IMR-90 (cell line): ENCODE data around the gene CASZ1. TPM values are rescaled to one million over a fixed set of nuclear protein-coding genes. Genes with fewer than 3 reads are reported as not detected.

Experiments
- ATAC-seq: fragments of 200-7000 bp; cut with Tn5 transposase; 2 replicates; pipeline ENCODE4 v1.9.1; 2020; ENCODE audit warnings: low read depth, mild to moderate bottlenecking, moderate library complexity
- BruUV-seq: library from RNA; stranded (reverse); fragments of 400-500 nt; replicated peaks from 2 replicates; lab custom pipeline; 2021; lab: Mats Ljungman, UMichigan
- CTCF ChIA-PET: fragments of 300-600 bp; formaldehyde crosslinking; extraction: SDS; loops from one replicate; lab custom pipeline; 2021; ENCODE audit warnings: antibody characterized with exemption; lab: Yijun Ruan, JAX
- POLR2A ChIA-PET: fragments of 300-600 bp; sonication (Branson Sonifier 250); formaldehyde crosslinking; loops from one replicate; lab custom pipeline; 2022; ENCODE audit warnings: antibody characterized with exemption; ENCODE audit not compliant: unreplicated experiment; lab: Charles Lee
- DNase-seq: peaks from one replicate; pipeline ENCODE4 v3.0.0; 2013
- H2AFZ ChIP-seq: replicated peaks from 2 replicates; pipeline ENCODE3; 2013; ENCODE audit warnings: low read length, mild to moderate bottlenecking; ENCODE audit not compliant: poor library complexity
- H2AK5ac ChIP-seq: 2 replicates; pipeline ENCODE4 v1.6.1; 2013; ENCODE audit warnings: low read depth, low read length, inconsistent platforms
- H2AK9ac ChIP-seq: replicated peaks from 2 replicates; pipeline ENCODE3; 2013; ENCODE audit warnings: mild to moderate bottlenecking, low read depth, low read length, moderate library complexity; ENCODE audit not compliant: poor library complexity
- H2BK120ac ChIP-seq: 2 replicates; pipeline ENCODE4 v1.6.1; 2013; ENCODE audit warnings: low read depth, low read length, inconsistent platforms
- H2BK15ac ChIP-seq: 3 replicates; pipeline ENCODE4 v1.6.1; 2013; ENCODE audit warnings: low read depth, low read length, inconsistent platforms
- H2BK20ac ChIP-seq: 2 replicates; pipeline ENCODE4 v1.6.1; 2013; ENCODE audit warnings: low read depth, mild to moderate bottlenecking, inconsistent platforms, low read length, moderate library complexity
- H2BK5ac ChIP-seq: 2 replicates; pipeline ENCODE4 v1.6.1; 2013; ENCODE audit warnings: mild to moderate bottlenecking, low read depth, low read length, inconsistent platforms; ENCODE audit not compliant: poor library complexity, severe bottlenecking
- H3K14ac ChIP-seq: replicated peaks from 2 replicates; pipeline ENCODE4 v1.6.1; 2013; ENCODE audit warnings: low read depth, low read length, inconsistent platforms
- H3K18ac ChIP-seq: 2 replicates; pipeline ENCODE4 v1.6.1; 2013; ENCODE audit warnings: low read depth, low read length, control low read depth
- H3K23ac ChIP-seq: 2 replicates; pipeline ENCODE4 v1.6.1; 2013; ENCODE audit warnings: low read depth, low read length, inconsistent platforms
- H3K27ac ChIP-seq: 2 replicates; pipeline ENCODE4 v1.5.1; 2013; ENCODE audit warnings: mild to moderate bottlenecking, control low read depth, low read length; ENCODE audit not compliant: insufficient read depth
- H3K27me3 ChIP-seq: 2 replicates; pipeline ENCODE4 v1.6.1; 2013; ENCODE audit warnings: low read length; ENCODE audit not compliant: control insufficient read depth, insufficient read depth
- H3K36me3 ChIP-seq: 2 replicates; pipeline ENCODE4 v1.6.1; 2013; ENCODE audit warnings: low read length, mixed read lengths; ENCODE audit not compliant: control insufficient read depth, insufficient read depth
- H3K4ac ChIP-seq: 2 replicates; pipeline ENCODE4 v1.6.1; 2013; ENCODE audit warnings: low read depth, low read length, inconsistent platforms
- H3K4me1 ChIP-seq: 2 replicates; pipeline ENCODE4 v1.6.1; 2013; ENCODE audit warnings: low read length, mixed read lengths; ENCODE audit not compliant: control insufficient read depth, insufficient read depth
- H3K4me2 ChIP-seq: 2 replicates; pipeline ENCODE4 v1.6.1; 2013; ENCODE audit warnings: low read depth, mild to moderate bottlenecking, control low read depth, low read length, moderate library complexity
- H3K4me3 ChIP-seq: 2 replicates; pipeline ENCODE4 v1.5.1; 2013; ENCODE audit warnings: low read depth, mild to moderate bottlenecking, control low read depth, low read length, moderate library complexity; ENCODE audit not compliant: insufficient read depth
- H3K56ac ChIP-seq: 2 replicates; pipeline ENCODE4 v1.6.1; 2013; ENCODE audit warnings: low read length, inconsistent platforms; ENCODE audit not compliant: insufficient read depth; ENCODE audit errors: extremely low read depth
- H3K79me1 ChIP-seq, 2 experiments: 2 replicates each; pipeline ENCODE4 v1.6.1; 2013; ENCODE audit warnings: low read length in 2 of 2, inconsistent platforms in 1 of 2, low read depth in 1 of 2
- H3K9ac ChIP-seq: 2 replicates; pipeline ENCODE4 v1.6.1; 2013; ENCODE audit warnings: low read depth, low read length, control low read depth
- H3K9me1 ChIP-seq: 2 replicates; pipeline ENCODE4 v1.6.1; 2013; ENCODE audit warnings: low read length, inconsistent platforms; ENCODE audit not compliant: insufficient read depth
- H3K9me3 ChIP-seq: 2 replicates; pipeline ENCODE4 v1.6.1; 2013; ENCODE audit warnings: low read length; ENCODE audit not compliant: control insufficient read depth, insufficient read depth
- H4K20me1 ChIP-seq: 2 replicates; pipeline ENCODE4 v1.6.1; 2013; ENCODE audit warnings: low read length, inconsistent platforms; ENCODE audit not compliant: insufficient read depth
- H4K5ac ChIP-seq: 2 replicates; pipeline ENCODE4 v1.6.1; 2013; ENCODE audit warnings: mild to moderate bottlenecking, low read depth, low read length, control low read depth
- H4K8ac ChIP-seq, 2 experiments: 2 replicates each; pipeline ENCODE4 v1.6.1; 2013; ENCODE audit warnings: low read depth in 2 of 2, low read length in 2 of 2, control low read depth in 1 of 2, inconsistent platforms in 1 of 2
- H4K91ac ChIP-seq: 2 replicates; pipeline ENCODE4 v1.6.1; 2013; ENCODE audit warnings: low read depth, low read length, inconsistent platforms; ENCODE audit not compliant: insufficient read depth
- FOS ChIP-seq: fragments of 150-350 bp; IDR thresholded peaks from 2 replicates; pipeline ENCODE4 v1.6.1; 2016; ENCODE audit warnings: low read depth, low read length
- MAFK ChIP-seq: IDR thresholded peaks from 2 replicates; pipeline ENCODE4 v1.6.1; 2012; ENCODE audit warnings: low read depth, low read length, improper control_type of control experiment
- MAZ ChIP-seq: IDR thresholded peaks from 2 replicates; pipeline ENCODE4 v1.6.1; 2012; ENCODE audit warnings: low read depth, mild to moderate bottlenecking, low read length, improper control_type of control experiment, moderate library complexity, borderline replicate concordance
- MXI1 ChIP-seq: IDR thresholded peaks from 2 replicates; pipeline ENCODE4 v1.6.1; 2012; ENCODE audit warnings: low read depth, mild to moderate bottlenecking, low read length, moderate library complexity, borderline replicate concordance
- POLR2A ChIP-seq: IDR thresholded peaks from 2 replicates; pipeline ENCODE4 v1.6.1; 2012; ENCODE audit warnings: mild to moderate bottlenecking, low read depth, low read length
- RCOR1 ChIP-seq: IDR thresholded peaks from 2 replicates; pipeline ENCODE4 v1.6.1; 2012; ENCODE audit warnings: mild to moderate bottlenecking, low read length, improper control_type of control experiment; ENCODE audit not compliant: insufficient replicate concordance
- RFX5 ChIP-seq: IDR thresholded peaks from 2 replicates; pipeline ENCODE4 v1.8.0; 2012; ENCODE audit warnings: low read depth, mild to moderate bottlenecking, low read length, moderate library complexity
- SMC3 ChIP-seq: fragments of 150-350 bp; IDR thresholded peaks from 2 replicates; pipeline ENCODE4 v1.6.1; 2016; ENCODE audit warnings: low read depth, mild to moderate bottlenecking, antibody characterized with exemption, low read length, moderate library complexity
- WGBS, 2 experiments: methylation state at CpG; one replicate each; pipeline versions ENCODE4 v1.1.5 to v1.1.7; 2013; ENCODE audit warnings: missing lambda C conversion rate in 2 of 2; ENCODE audit not compliant: insufficient read length in 1 of 2; ENCODE audit errors: extremely low coverage in 2 of 2; 5-methylcytosine and 5-hydroxymethylcytosine counted together
- dilution Hi-C: fragments of 300-500 bp; cut with HindIII; formaldehyde crosslinking; loops from one replicate; pipeline ENCODE4 v1.14.3; 2018; ENCODE audit warnings: low sequenced_read_pairs; ENCODE audit not compliant: unreplicated experiment
- in situ Hi-C: fragments of 300-500 bp; cut with MboI; formaldehyde crosslinking; loops from 3 replicates; pipeline ENCODE4 v1.14.3; 2019; ENCODE audit warnings: low sequenced_read_pairs, inconsistent platforms, mixed read lengths
- intact Hi-C: fragments of 100-400 bp; cut with micrococcal nuclease; formaldehyde crosslinking; loops from 2 replicates; pipeline ENCODE4 v1.10.0; 2022
- polyA plus RNA-seq, 3 experiments: library from polyadenylated mRNA; depleted of rRNA; stranded (reverse); fragments of >200 nt; gene quantifications; 2 replicates each; pipeline ENCODE4 v1.2.3, GENCODE V29; 2012; ENCODE audit warnings: low replicate concordance in 1 of 3
- total RNA-seq: library from RNA; depleted of rRNA; stranded (reverse); fragments of >200 nt; gene quantifications from 2 replicates; pipeline ENCODE4 v1.2.3, GENCODE V29; 2012
- TF ChIP-seq, protein P1 (sequence below): fragments of 150-350 bp; IDR thresholded peaks from 2 replicates; pipeline ENCODE4 v1.6.1; 2016; ENCODE audit warnings: low read depth, mild to moderate bottlenecking, low read length, moderate library complexity, borderline replicate concordance
- TF ChIP-seq, protein P2 (sequence below): conservative IDR thresholded peaks from 2 replicates; pipeline ENCODE4 v1.5.1; 2012; ENCODE audit warnings: mild to moderate bottlenecking, low read depth, low read length, improper control_type of control experiment

CASZ1 gene
- total and polyA plus RNA-seq, 2 of the 4 experiments (the other 2 are of a cell fraction), result 0.18 to 0.24 TPM

DNA sequence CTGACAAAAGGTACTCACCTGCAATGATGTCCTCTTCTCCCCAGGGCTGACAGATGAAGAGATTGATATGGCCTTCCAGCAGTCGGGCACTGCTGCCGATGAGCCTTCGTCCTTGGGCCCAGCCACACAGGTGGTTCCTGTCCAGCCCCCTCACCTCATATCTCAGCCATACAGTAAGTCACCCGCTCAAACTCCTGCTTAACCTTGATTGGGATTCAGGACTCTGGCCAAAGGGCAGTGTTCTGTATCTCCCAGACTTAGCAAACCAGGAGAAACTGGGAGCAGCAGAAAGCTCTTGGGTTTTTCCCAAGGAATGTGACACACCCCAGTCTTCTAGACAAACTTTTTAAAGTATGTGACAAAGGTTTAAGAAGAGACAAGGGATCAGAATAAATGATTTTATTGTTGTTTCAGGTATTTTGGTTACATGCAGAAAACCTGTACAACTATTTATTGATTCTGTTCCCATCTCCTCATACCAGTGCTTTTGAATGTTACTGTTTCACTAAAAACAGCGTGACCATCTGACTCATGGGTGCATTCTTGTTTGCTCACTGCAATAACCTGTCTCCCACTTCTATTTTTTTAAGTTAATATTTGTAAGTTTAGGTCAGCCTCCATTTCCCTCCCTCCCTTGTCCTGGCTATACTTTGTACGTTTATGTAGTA, 197.1 kb downstream of the CASZ1 start (continued):
- TF ChIP-seq, protein P1, sequence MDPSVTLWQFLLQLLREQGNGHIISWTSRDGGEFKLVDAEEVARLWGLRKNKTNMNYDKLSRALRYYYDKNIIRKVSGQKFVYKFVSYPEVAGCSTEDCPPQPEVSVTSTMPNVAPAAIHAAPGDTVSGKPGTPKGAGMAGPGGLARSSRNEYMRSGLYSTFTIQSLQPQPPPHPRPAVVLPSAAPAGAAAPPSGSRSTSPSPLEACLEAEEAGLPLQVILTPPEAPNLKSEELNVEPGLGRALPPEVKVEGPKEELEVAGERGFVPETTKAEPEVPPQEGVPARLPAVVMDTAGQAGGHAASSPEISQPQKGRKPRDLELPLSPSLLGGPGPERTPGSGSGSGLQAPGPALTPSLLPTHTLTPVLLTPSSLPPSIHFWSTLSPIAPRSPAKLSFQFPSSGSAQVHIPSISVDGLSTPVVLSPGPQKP, result no peak
- TF ChIP-seq MAZ (no peak), RCOR1 (no peak)

DNA sequence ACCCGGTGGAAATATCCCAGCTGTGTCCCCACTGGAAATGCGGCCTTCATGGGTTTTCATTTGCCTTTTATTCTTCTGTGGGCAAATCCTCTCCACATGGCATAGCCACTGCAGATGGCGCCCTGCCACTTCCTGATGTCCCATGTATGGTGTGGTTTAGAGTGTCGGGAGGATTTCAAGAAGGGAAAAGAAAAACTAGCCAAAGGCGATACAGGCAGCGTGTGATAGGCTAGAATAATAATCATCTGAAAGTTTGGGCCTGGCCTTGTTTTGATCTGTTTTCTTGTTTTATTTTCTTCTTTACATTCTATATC, 198.1 kb downstream of the CASZ1 start:
- peaks cover 3 to 26% of the 10 kb centered on the region in 2 experiments; a peak in 2 of 4 replicates for H3K79me1 ChIP-seq
- no peak overlapping the region for H4K8ac ChIP-seq
- H3K14ac ChIP-seq, result no peak overlapping the region
- no peak overlapping the region for H2AK9ac ChIP-seq
- no peaks in the 10 kb centered on the region for H4K20me1 ChIP-seq
- no peak overlapping the region for H3K18ac ChIP-seq
- H3K27ac ChIP-seq, result no peak overlapping the region
- H3K4me1 ChIP-seq, result peaks cover 19% of the 10 kb centered on the region
- DNase-seq (no peak), ATAC-seq (no peak)
- H3K4me3 ChIP-seq, result no peak overlapping the region
- no peak overlapping the region for H3K9ac ChIP-seq
- H2AFZ ChIP-seq, result no peak overlapping the region
- no peaks in the 10 kb centered on the region for H3K27me3 ChIP-seq
- ChIA-PET POLR2A (no interaction called here), CTCF (no interaction called here)
- peak overlapping the region; percentile 33 for H3K4ac ChIP-seq
- 0 out of 2 replicates have a peak overlapping the region, but pooled peaks have one; percentile 8 for H2BK120ac ChIP-seq
- WGBS, 2 experiments, result 83% methylated on average over 2 of the region's 6 CpGs; no CpG with 5 or more reads in 1 of the 2 experiments
- H3K9me3 ChIP-seq, result no peaks in the 10 kb centered on the region
- H3K23ac ChIP-seq, result no peak overlapping the region
- H3K4me2 ChIP-seq, result no peak overlapping the region
- H2AK5ac ChIP-seq, result peak overlapping the region; percentile 25
- H3K56ac ChIP-seq, result no peak overlapping the region
- peak overlapping the region; percentile 8; the same call in 1 of the 2 replicates for H2BK20ac ChIP-seq
- no peaks in the 10 kb centered on the region for H3K36me3 ChIP-seq
- dilution Hi-C loops, result no loop called here
- H3K9me1 ChIP-seq, result peaks cover 18% of the 10 kb centered on the region
- no peak overlapping the region for H2BK5ac ChIP-seq
- peak overlapping the region; percentile 26; the same call in 1 of the 3 replicates for H2BK15ac ChIP-seq
- no TSS peak for BruUV-seq
- intact Hi-C loops, result loop anchor here (2.0 kb wide), 1 partner anchor 68 kb away; no protein-coding TSS in a partner anchor
- in situ Hi-C loops, result no loop called here
- no peak overlapping the region for H4K91ac ChIP-seq
- no peak overlapping the region for H4K5ac ChIP-seq
- TF ChIP-seq MXI1, result no peak
- TF ChIP-seq, protein P1, result no peak
- TF ChIP-seq RCOR1, result no peak
- TF ChIP-seq RFX5, result no peak
- TF ChIP-seq POLR2A, result no peak
- no peak for TF ChIP-seq MAFK
- TF ChIP-seq, protein P2, sequence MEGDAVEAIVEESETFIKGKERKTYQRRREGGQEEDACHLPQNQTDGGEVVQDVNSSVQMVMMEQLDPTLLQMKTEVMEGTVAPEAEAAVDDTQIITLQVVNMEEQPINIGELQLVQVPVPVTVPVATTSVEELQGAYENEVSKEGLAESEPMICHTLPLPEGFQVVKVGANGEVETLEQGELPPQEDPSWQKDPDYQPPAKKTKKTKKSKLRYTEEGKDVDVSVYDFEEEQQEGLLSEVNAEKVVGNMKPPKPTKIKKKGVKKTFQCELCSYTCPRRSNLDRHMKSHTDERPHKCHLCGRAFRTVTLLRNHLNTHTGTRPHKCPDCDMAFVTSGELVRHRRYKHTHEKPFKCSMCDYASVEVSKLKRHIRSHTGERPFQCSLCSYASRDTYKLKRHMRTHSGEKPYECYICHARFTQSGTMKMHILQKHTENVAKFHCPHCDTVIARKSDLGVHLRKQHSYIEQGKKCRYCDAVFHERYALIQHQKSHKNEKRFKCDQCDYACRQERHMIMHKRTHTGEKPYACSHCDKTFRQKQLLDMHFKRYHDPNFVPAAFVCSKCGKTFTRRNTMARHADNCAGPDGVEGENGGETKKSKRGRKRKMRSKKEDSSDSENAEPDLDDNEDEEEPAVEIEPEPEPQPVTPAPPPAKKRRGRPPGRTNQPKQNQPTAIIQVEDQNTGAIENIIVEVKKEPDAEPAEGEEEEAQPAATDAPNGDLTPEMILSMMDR, result no peak
- TF ChIP-seq SMC3, result no peak
- TF ChIP-seq FOS, result no peak
